ENCODE results near the gene FAM174B.

DNA sequence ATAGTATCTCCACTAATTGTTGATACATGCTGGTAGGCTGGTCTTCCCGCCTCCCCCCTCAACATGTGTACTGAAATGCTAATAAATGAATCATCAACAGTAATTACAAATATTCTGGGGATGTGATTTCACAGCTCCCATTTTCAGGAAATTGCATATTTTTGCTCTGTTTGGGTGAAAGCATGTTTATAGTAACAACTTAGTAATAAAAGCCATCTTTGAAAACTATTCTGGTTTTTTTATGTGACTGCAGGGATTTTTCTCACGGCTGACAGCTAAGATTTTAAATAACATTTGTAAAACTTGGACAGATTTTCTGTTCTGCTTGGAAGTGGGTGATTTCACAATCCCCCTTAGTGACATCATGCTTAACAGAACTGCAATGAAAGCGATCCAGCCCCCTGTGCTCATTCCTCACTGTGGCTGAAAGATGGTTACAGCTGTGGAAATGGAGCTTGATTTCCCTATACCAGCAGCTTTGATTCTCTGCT is 25.6 kb upstream of the FAM174B start:
- no peak for TF ChIP-seq POLR2A (IDR thresholded peaks at IDR 0.05)
- TF ChIP-seq, protein P1, sequence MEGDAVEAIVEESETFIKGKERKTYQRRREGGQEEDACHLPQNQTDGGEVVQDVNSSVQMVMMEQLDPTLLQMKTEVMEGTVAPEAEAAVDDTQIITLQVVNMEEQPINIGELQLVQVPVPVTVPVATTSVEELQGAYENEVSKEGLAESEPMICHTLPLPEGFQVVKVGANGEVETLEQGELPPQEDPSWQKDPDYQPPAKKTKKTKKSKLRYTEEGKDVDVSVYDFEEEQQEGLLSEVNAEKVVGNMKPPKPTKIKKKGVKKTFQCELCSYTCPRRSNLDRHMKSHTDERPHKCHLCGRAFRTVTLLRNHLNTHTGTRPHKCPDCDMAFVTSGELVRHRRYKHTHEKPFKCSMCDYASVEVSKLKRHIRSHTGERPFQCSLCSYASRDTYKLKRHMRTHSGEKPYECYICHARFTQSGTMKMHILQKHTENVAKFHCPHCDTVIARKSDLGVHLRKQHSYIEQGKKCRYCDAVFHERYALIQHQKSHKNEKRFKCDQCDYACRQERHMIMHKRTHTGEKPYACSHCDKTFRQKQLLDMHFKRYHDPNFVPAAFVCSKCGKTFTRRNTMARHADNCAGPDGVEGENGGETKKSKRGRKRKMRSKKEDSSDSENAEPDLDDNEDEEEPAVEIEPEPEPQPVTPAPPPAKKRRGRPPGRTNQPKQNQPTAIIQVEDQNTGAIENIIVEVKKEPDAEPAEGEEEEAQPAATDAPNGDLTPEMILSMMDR (IDR thresholded peaks at IDR 0.05) = no peak

Data from adrenal gland (tissue), 5 donors.